Panc1 (cell line): ENCODE data around the gene CFAP43. TPM values are rescaled to one million over a fixed set of nuclear protein-coding genes. Genes with fewer than 3 reads are reported as not detected.

Experiments used
- ATAC-seq: fragments of 200-7000 bp; cut with Tn5 transposase; 2 replicates; pipeline ENCODE4 v1.9.1; 2020; ENCODE audit warnings: mild to moderate bottlenecking, moderate library complexity
- BruUV-seq: library from RNA; stranded (reverse); fragments of 400-500 nt; replicated peaks from 2 replicates; lab custom pipeline; 2021; lab: Mats Ljungman, UMichigan
- CTCF ChIA-PET: fragments of 300-600 bp; sonication (Branson Sonifier 250); formaldehyde crosslinking; loops from one replicate; lab custom pipeline; 2022; ENCODE audit warnings: antibody characterized with exemption; lab: Charles Lee
- POLR2A ChIA-PET: fragments of 300-600 bp; sonication (Branson Sonifier 250); formaldehyde crosslinking; loops from one replicate; lab custom pipeline; 2022; ENCODE audit warnings: antibody characterized with exemption; lab: Charles Lee
- DNase-seq: peaks from one replicate; pipeline ENCODE4 v3.0.0-alpha.2; 2010; ENCODE audit warnings: low read depth, low spot score
- H3K27ac ChIP-seq: 2 replicates; pipeline ENCODE4 v1.5.1; 2011; ENCODE audit warnings: mild to moderate bottlenecking, low read length, inconsistent platforms
- H3K27me3 ChIP-seq: fragments of 200-500 bp; sonication (Bioruptor generic); 2 replicates; pipeline ENCODE4 v1.6.0; 2014; ENCODE audit warnings: low read length, inconsistent platforms; ENCODE audit not compliant: control insufficient read depth, insufficient read depth
- H3K36me3 ChIP-seq: fragments of 200-500 bp; sonication (Bioruptor generic); 2 replicates; pipeline ENCODE4 v1.5.1; 2014; ENCODE audit warnings: inconsistent platforms, mild to moderate bottlenecking, low read length, moderate library complexity; ENCODE audit not compliant: control insufficient read depth, insufficient read depth
- H3K4me1 ChIP-seq: 2 replicates; pipeline ENCODE4 v1.5.1; 2011; ENCODE audit warnings: inconsistent platforms, mild to moderate bottlenecking, low read length, moderate library complexity; ENCODE audit not compliant: control insufficient read depth, insufficient read depth
- H3K4me3 ChIP-seq, 2 experiments: 2 replicates each; pipeline ENCODE4 v1.5.1; 2011 to 2012; ENCODE audit warnings: low read depth in 2 of 2, low read length in 2 of 2, mild to moderate bottlenecking in 2 of 2, inconsistent platforms in 1 of 2, moderate library complexity in 1 of 2
- H3K9me3 ChIP-seq: fragments of 200-500 bp; sonication (Bioruptor generic); 2 replicates; pipeline ENCODE4 v1.5.1; 2014; ENCODE audit warnings: low read depth, mild to moderate bottlenecking, inconsistent platforms, low read length, moderate library complexity; ENCODE audit not compliant: control insufficient read depth, insufficient read depth
- CTCF ChIP-seq: fragments of 450-650 bp; IDR thresholded peaks from 2 replicates; pipeline ENCODE4 v1.5.1; 2017; ENCODE audit warnings: mild to moderate bottlenecking
- POLR2AphosphoS5 ChIP-seq: IDR thresholded peaks from 2 replicates; pipeline ENCODE4 v1.6.1; 2012; ENCODE audit warnings: mild to moderate bottlenecking, low read depth, low read length, moderate library complexity
- REST ChIP-seq, 2 experiments: IDR thresholded peaks; 2 replicates each; pipeline ENCODE4 v1.6.1; 2011 to 2012; ENCODE audit warnings: low read depth in 2 of 2, control low read depth in 1 of 2, low read length in 1 of 2, mild to moderate bottlenecking in 1 of 2, moderate library complexity in 1 of 2; ENCODE audit not compliant: insufficient read depth in 1 of 2
- SIN3A ChIP-seq: IDR thresholded peaks from 2 replicates; pipeline ENCODE4 v1.6.1; 2012; ENCODE audit warnings: low read depth, mild to moderate bottlenecking, low read length, moderate library complexity, borderline replicate concordance; ENCODE audit not compliant: insufficient read depth
- TCF7L2 ChIP-seq: IDR thresholded peaks from 2 replicates; pipeline ENCODE4 v1.6.1; 2011; ENCODE audit warnings: mild to moderate bottlenecking, low read depth, low read length, inconsistent platforms
- in situ Hi-C: cut with HindIII; loops from 2 replicates; pipeline ENCODE4 v1.10.0; 2016; ENCODE audit warnings: low sequenced_read_pairs, low pct_unique_long_range_greater_than_20kb
- intact Hi-C: fragments of 100-400 bp; cut with micrococcal nuclease; formaldehyde crosslinking; loops from one replicate; pipeline ENCODE4 v1.10.0; 2022; ENCODE audit not compliant: unreplicated experiment
- total RNA-seq: library from RNA; stranded (reverse); gene quantifications from one replicate; pipeline ENCODE4 v1.2.1, GENCODE V29; 2021; ENCODE audit not compliant: unreplicated experiment

CFAP43 gene
- total RNA-seq, 1 experiment from 2014 or later, result 0.21 TPM

- ATAC-seq, result no peak
- POLR2A ChIA-PET, result no interaction called here
Observed at GRCh38 chr10:104216631-104217030, 15.5 kb downstream of the CFAP43 start.

GRCh38 chr10:104209575-104210198 is 22.5 kb downstream of the CFAP43 start:
- H3K36me3 ChIP-seq, result no peaks in the 10 kb centered on the region
- no TSS peak for BruUV-seq
- no peak for DNase-seq
- no peak overlapping the region for H3K4me3 ChIP-seq
- in situ Hi-C loops (no loop called here), intact Hi-C loops (loop anchor here (1.0 to 5.0 kb wide), 2 partner anchors 164 to 322 kb away; no protein-coding TSS in a partner anchor)
- POLR2A ChIA-PET, result no interaction called here
- no peaks in the 10 kb centered on the region for H3K4me1 ChIP-seq
- ATAC-seq, result peak; percentile 85
- H3K27ac ChIP-seq, result no peak overlapping the region
- TF ChIP-seq CTCF (peak; percentile 84), REST (IDR thresholded peaks at IDR 0.05; ENCODE audit: insufficient read depth in 1 of 2, low read depth in 2 of 2, low read length in 1 of 2) (no peak)
- peaks cover 19% of the 10 kb centered on the region for H3K27me3 ChIP-seq
- CTCF ChIA-PET, result no interaction called here
- H3K9me3 ChIP-seq, result no peaks in the 10 kb centered on the region

More at GRCh38 chr10:104216631-104217030, 15.5 kb downstream of the CFAP43 start:
- no peak for TF ChIP-seq REST (IDR thresholded peaks at IDR 0.05; ENCODE audit: insufficient read depth in 1 of 2, low read depth in 2 of 2, low read length in 1 of 2)
- no peak for TF ChIP-seq POLR2AphosphoS5
- TF ChIP-seq CTCF, result no peak
- no peak for TF ChIP-seq SIN3A
- TF ChIP-seq TCF7L2, result no peak
- intact Hi-C loops (no loop called here), in situ Hi-C loops (no loop called here)
- DNase-seq, result no peak
- H3K27ac ChIP-seq, result no peak overlapping the region
- H3K27me3 ChIP-seq, result peaks cover 16% of the 10 kb centered on the region
- no peaks in the 10 kb centered on the region for H3K4me1 ChIP-seq
- no peak overlapping the region for H3K4me3 ChIP-seq
- no peaks in the 10 kb centered on the region for H3K36me3 ChIP-seq
- H3K9me3 ChIP-seq, result no peaks in the 10 kb centered on the region
- CTCF ChIA-PET, result no interaction called here
- BruUV-seq, result no TSS peak
